ENCODE data around the gene KCNQ1.

The KCNQ1 gene

DNA sequence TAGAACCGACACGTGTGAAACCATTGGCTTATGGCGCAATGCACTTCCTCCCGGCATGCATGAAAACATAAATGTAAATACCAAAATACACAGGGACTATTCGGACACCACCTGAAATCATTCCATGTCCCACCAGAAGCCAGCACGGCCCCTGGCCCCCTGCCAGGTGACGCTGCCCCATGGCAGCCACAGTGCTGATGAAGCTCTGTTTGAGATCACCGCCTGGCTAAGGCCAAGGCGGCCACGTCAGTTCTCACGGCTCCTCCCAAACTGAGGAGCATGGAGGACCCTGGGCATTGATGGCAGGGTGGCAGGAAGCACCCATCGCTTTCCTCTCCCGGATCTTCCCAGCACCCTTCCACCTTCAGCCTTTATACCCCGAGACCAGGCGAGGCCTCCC is 351.3 kb downstream of the KCNQ1 start:
- H3K27me3 ChIP-seq (replicated peaks; ENCODE audit: control insufficient read depth, insufficient read depth, low read length) = no peaks in the 10 kb centered on the region; the same call in 1 of the 2 replicates

DNA sequence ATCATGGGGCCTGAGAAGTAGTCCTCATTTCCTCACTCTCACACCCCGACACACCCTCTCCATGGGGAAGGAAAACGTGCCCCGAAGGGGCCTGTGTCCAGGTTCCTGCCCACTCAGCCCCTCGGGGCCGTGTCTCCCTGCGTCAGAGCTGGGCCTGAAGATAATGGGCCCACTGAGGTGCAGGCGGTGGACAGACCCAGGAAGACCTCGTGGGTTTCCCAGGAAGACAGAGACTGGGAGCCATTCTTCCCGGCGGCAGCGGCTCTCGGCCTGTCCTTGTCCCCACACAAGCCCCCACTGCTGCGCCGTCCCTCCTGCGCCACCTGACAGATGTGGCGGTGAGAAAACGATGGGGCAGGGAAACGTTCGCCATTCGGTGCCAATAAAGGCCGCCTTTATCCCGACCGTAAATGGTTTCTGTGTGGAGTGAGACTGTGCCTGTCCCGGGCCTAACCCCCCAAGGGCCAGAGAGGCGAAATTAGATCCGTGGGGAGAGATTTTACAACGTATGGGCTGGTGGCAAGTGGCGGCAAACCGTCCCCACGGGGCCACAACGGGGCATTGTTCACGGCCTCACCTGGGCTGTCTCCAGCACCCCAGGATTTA is 351.8 kb downstream of the KCNQ1 start:
- DNase-seq (ENCODE audit: extremely low read depth, insufficient read length) = no peak
- no peaks in the 10 kb centered on the region for H3K36me3 ChIP-seq (ENCODE audit: control insufficient read depth, insufficient read depth, low read length)
- H3K27me3 ChIP-seq (replicated peaks; ENCODE audit: control insufficient read depth, insufficient read depth, low read length) = no peaks in the 10 kb centered on the region; the same call in 1 of the 2 replicates
- TF ChIP-seq, protein P1, sequence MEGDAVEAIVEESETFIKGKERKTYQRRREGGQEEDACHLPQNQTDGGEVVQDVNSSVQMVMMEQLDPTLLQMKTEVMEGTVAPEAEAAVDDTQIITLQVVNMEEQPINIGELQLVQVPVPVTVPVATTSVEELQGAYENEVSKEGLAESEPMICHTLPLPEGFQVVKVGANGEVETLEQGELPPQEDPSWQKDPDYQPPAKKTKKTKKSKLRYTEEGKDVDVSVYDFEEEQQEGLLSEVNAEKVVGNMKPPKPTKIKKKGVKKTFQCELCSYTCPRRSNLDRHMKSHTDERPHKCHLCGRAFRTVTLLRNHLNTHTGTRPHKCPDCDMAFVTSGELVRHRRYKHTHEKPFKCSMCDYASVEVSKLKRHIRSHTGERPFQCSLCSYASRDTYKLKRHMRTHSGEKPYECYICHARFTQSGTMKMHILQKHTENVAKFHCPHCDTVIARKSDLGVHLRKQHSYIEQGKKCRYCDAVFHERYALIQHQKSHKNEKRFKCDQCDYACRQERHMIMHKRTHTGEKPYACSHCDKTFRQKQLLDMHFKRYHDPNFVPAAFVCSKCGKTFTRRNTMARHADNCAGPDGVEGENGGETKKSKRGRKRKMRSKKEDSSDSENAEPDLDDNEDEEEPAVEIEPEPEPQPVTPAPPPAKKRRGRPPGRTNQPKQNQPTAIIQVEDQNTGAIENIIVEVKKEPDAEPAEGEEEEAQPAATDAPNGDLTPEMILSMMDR (IDR thresholded peaks at IDR 0.05; ENCODE audit: insufficient read depth, low read length, poor library complexity, severe bottlenecking) = no peak
- H3K4me3 ChIP-seq (replicated peaks; ENCODE audit: low read depth, low read length) = no peak overlapping the region

More for the DNA sequence above, 351.3 kb downstream of the KCNQ1 start:
- TF ChIP-seq, protein P1 (IDR thresholded peaks at IDR 0.05; ENCODE audit: insufficient read depth, low read length, poor library complexity, severe bottlenecking) = no peak
- Histone ChIP-seq H3K36me3 (ENCODE audit: control insufficient read depth, insufficient read depth, low read length) (no peaks in the 10 kb centered on the region), H3K4me3 (replicated peaks; ENCODE audit: low read depth, low read length) (no peak overlapping the region)
- DNase-seq (ENCODE audit: extremely low read depth, insufficient read length) = no peak

DNA sequence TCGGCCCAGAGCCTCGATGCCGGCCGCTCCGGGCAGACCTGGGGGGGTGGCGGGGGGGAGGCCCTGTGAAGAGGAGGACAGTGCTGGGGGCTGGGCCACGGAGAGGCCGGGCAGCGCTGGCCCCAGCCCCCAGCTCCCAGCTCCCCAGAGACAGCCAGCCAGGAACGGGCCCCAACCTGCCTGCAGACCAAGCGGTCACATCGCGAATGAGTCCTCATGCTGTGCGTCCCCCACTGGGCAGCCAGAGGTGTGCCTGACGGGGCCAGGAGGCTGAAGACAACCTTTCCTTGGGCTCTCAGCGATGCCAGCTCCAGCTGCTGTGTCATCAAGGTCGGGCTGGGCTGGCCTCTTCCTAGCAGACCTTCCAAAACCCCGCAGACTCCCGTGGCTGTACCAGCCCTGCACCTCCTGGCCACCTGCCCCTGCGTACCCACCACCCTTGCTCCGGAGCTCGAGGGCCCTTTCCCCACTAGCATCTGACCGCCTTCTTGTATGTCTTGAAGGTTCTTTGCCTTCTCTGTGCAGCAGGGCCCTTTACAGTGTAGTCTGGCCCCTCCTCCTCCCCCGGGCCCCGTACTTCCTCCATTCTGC is 352.4 kb downstream of the KCNQ1 start:
- no peak for DNase-seq (ENCODE audit: extremely low read depth, insufficient read length)
- no peaks in the 10 kb centered on the region; the same call in 1 of the 2 replicates for H3K27me3 ChIP-seq (replicated peaks; ENCODE audit: control insufficient read depth, insufficient read depth, low read length)
- TF ChIP-seq, protein P1 (IDR thresholded peaks at IDR 0.05; ENCODE audit: insufficient read depth, low read length, poor library complexity, severe bottlenecking) = no peak
- H3K4me3 ChIP-seq (replicated peaks; ENCODE audit: low read depth, low read length) = no peak overlapping the region
- H3K36me3 ChIP-seq (ENCODE audit: control insufficient read depth, insufficient read depth, low read length) = no peaks in the 10 kb centered on the region

DNA sequence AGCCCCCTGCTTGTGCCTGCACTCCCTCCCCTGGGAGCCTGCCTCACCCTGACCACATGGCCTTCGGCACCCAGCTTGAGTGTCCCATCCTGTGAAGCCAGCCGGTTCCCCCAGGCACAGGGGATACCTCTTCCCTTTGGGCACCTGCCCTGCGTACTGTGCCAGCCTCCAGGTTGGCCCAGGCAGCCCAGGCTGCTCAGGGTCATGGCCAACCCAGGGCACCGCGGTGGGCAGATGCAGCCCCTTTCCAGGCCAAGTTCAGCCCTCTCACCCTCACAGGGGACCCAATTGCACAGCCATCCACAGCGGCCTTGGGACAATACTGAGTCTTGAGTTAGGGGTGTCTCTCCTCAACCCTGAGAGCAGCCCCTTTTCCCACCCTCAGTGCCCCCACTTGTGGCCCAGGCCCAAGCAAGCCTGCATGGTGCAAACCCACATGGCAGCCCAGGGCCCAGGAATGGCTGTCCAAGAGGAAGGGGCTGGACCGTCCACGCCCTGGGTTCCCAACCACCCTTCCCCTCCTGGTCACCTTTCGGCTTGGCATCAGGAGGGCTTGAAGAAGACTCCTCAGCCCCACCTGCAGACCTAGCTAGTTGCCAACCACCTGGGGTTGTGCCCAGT is 353.0 kb downstream of the KCNQ1 start:
- no peak for DNase-seq (ENCODE audit: extremely low read depth, insufficient read length)
- no peak overlapping the region for H3K4me3 ChIP-seq (replicated peaks; ENCODE audit: low read depth, low read length)
- TF ChIP-seq, protein P1 (IDR thresholded peaks at IDR 0.05; ENCODE audit: insufficient read depth, low read length, poor library complexity, severe bottlenecking) = no peak
- H3K36me3 ChIP-seq (ENCODE audit: control insufficient read depth, insufficient read depth, low read length) = no peaks in the 10 kb centered on the region
- no peaks in the 10 kb centered on the region; the same call in 1 of the 2 replicates for H3K27me3 ChIP-seq (replicated peaks; ENCODE audit: control insufficient read depth, insufficient read depth, low read length)

DNA sequence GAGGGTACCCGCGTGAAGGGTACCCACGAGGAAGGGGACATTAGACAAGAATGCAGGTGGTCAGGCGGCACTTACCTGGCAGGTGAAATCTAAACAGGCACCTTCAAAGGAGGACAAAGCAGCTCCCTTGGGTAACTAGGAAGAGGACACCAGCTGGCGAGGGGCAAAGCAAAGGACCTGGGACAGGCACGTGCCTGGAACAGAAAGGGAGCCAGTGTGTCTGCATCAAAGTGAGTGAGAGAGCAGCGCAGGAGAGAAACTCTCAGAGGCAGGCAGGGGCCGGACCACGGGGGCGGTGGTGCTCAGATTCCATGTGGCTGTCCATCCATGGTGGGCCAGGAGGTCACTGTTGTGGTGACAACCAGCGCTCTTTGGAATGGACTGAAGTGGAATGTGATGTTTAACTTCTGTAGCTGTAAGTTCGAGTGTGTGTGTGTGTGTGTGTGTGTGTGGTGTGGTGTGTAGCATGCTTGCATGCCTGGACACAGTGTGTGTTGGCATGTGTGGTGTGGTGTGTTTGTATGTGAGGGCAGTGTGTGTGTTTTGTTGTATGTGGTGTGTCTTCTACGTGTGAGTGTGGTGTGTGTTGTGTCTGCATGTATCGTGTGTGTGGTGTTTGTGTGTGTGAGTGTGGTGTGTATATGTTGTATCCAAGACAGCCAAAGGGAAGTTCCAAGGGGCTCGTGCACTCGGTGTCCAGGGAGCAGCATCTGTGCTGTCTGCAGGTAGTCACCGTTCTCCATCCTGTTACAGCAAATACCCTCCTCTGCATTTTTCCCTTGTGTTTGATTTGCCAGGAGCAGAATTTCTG is 354.3 kb downstream of the KCNQ1 start:
- no peaks in the 10 kb centered on the region for H3K36me3 ChIP-seq (ENCODE audit: control insufficient read depth, insufficient read depth, low read length)
- DNase-seq (ENCODE audit: extremely low read depth, insufficient read length) = no peak
- no peaks in the 10 kb centered on the region; the same call in 1 of the 2 replicates for H3K27me3 ChIP-seq (replicated peaks; ENCODE audit: control insufficient read depth, insufficient read depth, low read length)
- TF ChIP-seq, protein P1 (IDR thresholded peaks at IDR 0.05; ENCODE audit: insufficient read depth, low read length, poor library complexity, severe bottlenecking) = no peak
- H3K4me3 ChIP-seq (replicated peaks; ENCODE audit: low read depth, low read length) = no peak overlapping the region

Data from GM06990 (cell line).